ENCODE results near the gene CD44. TPM values are rescaled to one million over a fixed set of nuclear protein-coding genes. Genes with fewer than 3 reads are reported as not detected.

CD44 gene
- total RNA-seq, 1 experiment from 2014 or later: 6.1 TPM

DNA sequence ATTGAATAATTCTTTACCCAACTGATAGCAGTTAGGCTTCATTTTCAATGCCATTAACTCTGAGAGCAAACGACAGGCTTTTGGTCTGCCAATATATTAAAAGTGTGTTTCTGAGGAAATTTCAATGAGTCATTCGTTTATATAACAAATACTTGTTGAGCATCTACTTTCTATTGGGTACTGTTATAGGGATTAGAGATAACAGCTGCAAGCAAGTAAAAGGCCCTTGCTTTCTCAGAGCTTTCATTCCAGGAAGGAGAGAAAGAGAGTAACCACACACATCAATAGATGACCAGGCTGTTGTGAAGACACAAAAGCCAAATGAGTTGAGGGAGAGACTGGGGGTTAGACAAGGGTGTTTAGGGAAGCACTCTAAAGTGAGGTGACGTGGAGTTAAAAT is 35.7 kb downstream of the CD44 start:
- H3K27me3 Mint-ChIP-seq (ENCODE audit: low read depth): no peaks in the 10 kb centered on the region
- no peaks in the 10 kb centered on the region for H3K9me3 Mint-ChIP-seq
- no peaks in the 10 kb centered on the region for H4K20me1 ChIP-seq (ENCODE audit: control insufficient read depth, insufficient read depth, insufficient read length)
- H3T11ph ChIP-seq (ENCODE audit: low read length): no peak overlapping the region
- no CpG with 5 or more reads among the region's 3 CpGs for WGBS (ENCODE audit: extremely low coverage, insufficient read length, low lambda C conversion rate)
- H2BK5ac ChIP-seq (ENCODE audit: insufficient read length, low read length): no peak overlapping the region
- H3K9me3 ChIP-seq (ENCODE audit: control insufficient read depth, low read depth, low read length): no peaks in the 10 kb centered on the region
- no peak overlapping the region for H3K4me3 Mint-ChIP-seq
- H3K9ac ChIP-seq (ENCODE audit: extremely low read depth, insufficient read length, low read length): no peak overlapping the region
- no peak overlapping the region for H3K4ac ChIP-seq (ENCODE audit: low read depth, low read length)
- no peak overlapping the region for H2BK20ac ChIP-seq (ENCODE audit: low read depth, low read length, poor library complexity, severe bottlenecking)
- no peak overlapping the region for H4K8ac ChIP-seq (replicated peaks; ENCODE audit: insufficient read length, low read depth, low read length)
- H3K4me2 ChIP-seq (ENCODE audit: insufficient read depth, insufficient read length, low read length): no peak overlapping the region
- TF ChIP-seq, protein P1, sequence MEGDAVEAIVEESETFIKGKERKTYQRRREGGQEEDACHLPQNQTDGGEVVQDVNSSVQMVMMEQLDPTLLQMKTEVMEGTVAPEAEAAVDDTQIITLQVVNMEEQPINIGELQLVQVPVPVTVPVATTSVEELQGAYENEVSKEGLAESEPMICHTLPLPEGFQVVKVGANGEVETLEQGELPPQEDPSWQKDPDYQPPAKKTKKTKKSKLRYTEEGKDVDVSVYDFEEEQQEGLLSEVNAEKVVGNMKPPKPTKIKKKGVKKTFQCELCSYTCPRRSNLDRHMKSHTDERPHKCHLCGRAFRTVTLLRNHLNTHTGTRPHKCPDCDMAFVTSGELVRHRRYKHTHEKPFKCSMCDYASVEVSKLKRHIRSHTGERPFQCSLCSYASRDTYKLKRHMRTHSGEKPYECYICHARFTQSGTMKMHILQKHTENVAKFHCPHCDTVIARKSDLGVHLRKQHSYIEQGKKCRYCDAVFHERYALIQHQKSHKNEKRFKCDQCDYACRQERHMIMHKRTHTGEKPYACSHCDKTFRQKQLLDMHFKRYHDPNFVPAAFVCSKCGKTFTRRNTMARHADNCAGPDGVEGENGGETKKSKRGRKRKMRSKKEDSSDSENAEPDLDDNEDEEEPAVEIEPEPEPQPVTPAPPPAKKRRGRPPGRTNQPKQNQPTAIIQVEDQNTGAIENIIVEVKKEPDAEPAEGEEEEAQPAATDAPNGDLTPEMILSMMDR (conservative IDR thresholded peaks at IDR 0.05): no peak
- no peak overlapping the region for H3K14ac ChIP-seq (ENCODE audit: insufficient read depth, low read length)
- H3K4me1 ChIP-seq (ENCODE audit: insufficient read depth, low read length): peaks cover 13% of the 10 kb centered on the region; the same call in 1 of the 2 replicates
- H4K91ac ChIP-seq (ENCODE audit: insufficient read length, low read depth, low read length): no peak overlapping the region
- no peak overlapping the region for H2BK12ac ChIP-seq (ENCODE audit: insufficient read length, low read depth, low read length)
- H3K23ac ChIP-seq (ENCODE audit: insufficient read length, low read depth, low read length): no peak overlapping the region
- H3K79me1 ChIP-seq (ENCODE audit: insufficient read depth, low read depth, low read length, poor library complexity, severe bottlenecking): no peaks in the 10 kb centered on the region
- no peak overlapping the region for H2BK15ac ChIP-seq (ENCODE audit: low read depth, low read length)
- H3K79me2 ChIP-seq (ENCODE audit: insufficient read depth, low read length): no peaks in the 10 kb centered on the region
- no peaks in the 10 kb centered on the region for H3K27me3 ChIP-seq (ENCODE audit: insufficient read depth, low read length)
- H2AFZ ChIP-seq (ENCODE audit: low read length): no peak overlapping the region
- H2AK5ac ChIP-seq (ENCODE audit: insufficient read length, low read length): no peak overlapping the region
- peaks cover 33% of the 10 kb centered on the region in 2 experiments for H3K4me1 Mint-ChIP-seq
- no peak overlapping the region for H3K56ac ChIP-seq (ENCODE audit: insufficient read length, low read depth, low read length)
- H4K5ac ChIP-seq (ENCODE audit: insufficient read length, low read depth, low read length): no peak overlapping the region
- H3K36me3 Mint-ChIP-seq (ENCODE audit: insufficient read depth in 1 of 3, low read depth in 3 of 3): no peaks in the 10 kb centered on the region
- no peak overlapping the region for H3K18ac ChIP-seq (ENCODE audit: insufficient read length, low read depth, low read length)
- H2BK120ac ChIP-seq (ENCODE audit: low read depth, low read length, poor library complexity, severe bottlenecking): no peak overlapping the region
- no peak overlapping the region for H3K27ac ChIP-seq (ENCODE audit: insufficient read length, low read depth, low read length)
- H3K27ac Mint-ChIP-seq: no peak overlapping the region
- no peak for DNase-seq
- H3K23me2 ChIP-seq (ENCODE audit: insufficient read length, low read depth, low read length, poor library complexity, severe bottlenecking): no peaks in the 10 kb centered on the region
